GM12801 (cell line): ENCODE measurements around the gene CDH13.

Experiments
- TF ChIP-seq, protein P1 (sequence below): IDR thresholded peaks from one replicate; pipeline ENCODE4 v1.5.1; 2011; ENCODE audit warnings: control low read depth; ENCODE audit not compliant: insufficient read length; ENCODE audit errors: extremely low read depth

The CDH13 gene

DNA sequence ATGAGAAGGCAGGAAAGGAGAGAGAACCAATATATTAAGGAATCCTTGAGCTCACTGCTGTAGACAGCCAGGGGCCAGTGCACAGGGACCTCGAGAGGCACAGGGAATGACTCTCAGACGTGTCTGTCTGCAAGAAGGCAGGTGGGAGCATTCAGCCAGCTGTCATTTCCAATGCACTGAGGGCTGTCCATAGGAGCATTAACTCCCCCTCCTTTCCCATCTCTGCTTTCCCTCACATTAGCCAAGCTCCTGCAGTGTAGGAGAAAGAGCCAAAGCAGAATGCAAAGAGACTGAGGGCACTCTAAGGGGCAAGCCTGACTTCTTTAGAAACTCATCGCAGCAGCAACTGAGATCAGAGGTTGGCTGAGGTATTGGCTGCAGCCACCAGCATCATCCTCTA, 218.3 kb downstream of the CDH13 start:
- TF ChIP-seq, protein P1, sequence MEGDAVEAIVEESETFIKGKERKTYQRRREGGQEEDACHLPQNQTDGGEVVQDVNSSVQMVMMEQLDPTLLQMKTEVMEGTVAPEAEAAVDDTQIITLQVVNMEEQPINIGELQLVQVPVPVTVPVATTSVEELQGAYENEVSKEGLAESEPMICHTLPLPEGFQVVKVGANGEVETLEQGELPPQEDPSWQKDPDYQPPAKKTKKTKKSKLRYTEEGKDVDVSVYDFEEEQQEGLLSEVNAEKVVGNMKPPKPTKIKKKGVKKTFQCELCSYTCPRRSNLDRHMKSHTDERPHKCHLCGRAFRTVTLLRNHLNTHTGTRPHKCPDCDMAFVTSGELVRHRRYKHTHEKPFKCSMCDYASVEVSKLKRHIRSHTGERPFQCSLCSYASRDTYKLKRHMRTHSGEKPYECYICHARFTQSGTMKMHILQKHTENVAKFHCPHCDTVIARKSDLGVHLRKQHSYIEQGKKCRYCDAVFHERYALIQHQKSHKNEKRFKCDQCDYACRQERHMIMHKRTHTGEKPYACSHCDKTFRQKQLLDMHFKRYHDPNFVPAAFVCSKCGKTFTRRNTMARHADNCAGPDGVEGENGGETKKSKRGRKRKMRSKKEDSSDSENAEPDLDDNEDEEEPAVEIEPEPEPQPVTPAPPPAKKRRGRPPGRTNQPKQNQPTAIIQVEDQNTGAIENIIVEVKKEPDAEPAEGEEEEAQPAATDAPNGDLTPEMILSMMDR: no peak

DNA sequence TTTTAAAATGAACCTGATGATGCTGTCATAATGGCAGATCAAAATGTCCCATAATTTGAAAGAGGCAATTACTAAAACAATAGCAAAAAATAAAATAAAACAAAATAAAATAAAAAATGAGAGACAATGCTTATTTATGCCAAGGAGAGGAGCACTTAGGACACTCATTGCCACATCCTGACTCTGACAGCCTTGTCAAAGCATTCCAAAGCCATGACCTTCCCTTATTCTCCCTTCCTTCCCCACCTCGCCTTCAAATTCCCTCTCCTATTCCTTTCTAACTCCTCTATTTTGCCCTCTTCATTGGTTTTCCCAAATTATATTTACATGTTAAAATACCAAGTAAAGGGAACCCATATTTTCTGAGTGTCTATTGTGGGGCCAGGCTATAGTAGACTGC, 220.0 kb downstream of the CDH13 start:
- TF ChIP-seq, protein P1: no peak

DNA sequence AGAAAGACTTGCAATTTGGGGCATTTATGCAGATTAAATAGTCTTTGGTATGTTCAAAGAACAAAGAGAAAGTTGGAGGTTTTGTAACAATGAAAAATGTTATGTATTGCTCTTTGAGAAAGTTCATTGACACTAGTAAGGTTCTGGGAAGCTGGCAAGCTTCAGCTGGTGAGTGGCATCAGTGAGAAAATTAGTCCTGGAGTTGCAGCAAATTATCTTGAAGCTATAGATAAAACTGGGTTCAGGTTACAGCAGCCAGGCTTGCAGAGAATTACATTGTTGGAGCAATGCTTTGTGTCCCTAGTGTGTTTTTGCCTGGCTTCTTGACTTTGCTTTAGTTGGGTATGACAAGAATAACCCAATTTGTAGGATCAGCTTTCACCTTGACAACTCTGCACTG, 221.2 kb downstream of the CDH13 start:
- TF ChIP-seq, protein P1: no peak

DNA sequence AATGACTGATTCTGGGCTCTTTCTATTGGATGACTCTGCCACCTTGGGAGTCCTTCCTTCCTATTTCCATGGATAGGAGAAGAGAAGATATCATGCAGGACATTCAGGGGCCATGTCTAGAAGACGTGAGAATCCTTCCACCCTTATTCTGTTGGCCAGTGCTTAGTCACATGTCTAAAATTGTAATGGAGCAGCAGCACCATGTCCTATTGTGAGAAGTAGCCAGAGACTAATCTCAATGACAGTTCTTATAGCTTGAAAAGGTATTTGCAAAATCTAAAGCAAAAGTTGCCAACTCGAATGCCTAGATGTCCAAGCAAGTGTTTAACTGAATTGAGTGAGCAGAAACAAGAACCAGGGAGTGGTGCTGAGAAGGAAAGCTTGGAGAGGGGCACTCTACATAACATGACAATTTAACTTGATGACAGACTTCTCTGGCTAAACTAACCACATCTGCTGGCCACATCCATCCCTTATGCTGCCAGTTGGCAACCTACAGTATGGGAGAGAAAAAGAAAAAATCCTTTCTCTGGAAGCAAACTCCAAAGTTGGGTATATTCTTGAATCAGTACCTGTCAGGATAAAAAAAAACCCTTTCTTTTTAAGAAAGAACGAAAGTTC, 225.7 kb downstream of the CDH13 start:
- TF ChIP-seq, protein P1: no peak

DNA sequence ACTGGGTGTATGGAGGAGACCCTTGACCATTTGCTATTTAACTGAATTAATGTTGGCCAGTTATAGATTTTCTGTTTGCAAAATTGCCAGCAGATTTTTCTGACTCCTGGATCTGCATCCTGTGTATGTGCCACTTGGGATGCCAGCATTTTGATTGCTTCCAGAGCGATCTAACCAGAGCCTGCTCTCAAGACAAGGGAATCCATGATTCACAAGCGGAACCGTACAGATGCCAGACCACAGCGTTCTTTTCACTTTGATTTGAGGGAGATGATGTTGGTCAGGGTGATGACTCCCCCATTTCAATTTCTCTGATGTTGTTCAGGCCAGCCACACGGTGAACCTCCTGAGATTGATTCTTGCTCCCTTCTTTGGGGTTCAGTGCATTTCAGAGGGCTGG, 228.7 kb downstream of the CDH13 start:
- TF ChIP-seq, protein P1: no peak

DNA sequence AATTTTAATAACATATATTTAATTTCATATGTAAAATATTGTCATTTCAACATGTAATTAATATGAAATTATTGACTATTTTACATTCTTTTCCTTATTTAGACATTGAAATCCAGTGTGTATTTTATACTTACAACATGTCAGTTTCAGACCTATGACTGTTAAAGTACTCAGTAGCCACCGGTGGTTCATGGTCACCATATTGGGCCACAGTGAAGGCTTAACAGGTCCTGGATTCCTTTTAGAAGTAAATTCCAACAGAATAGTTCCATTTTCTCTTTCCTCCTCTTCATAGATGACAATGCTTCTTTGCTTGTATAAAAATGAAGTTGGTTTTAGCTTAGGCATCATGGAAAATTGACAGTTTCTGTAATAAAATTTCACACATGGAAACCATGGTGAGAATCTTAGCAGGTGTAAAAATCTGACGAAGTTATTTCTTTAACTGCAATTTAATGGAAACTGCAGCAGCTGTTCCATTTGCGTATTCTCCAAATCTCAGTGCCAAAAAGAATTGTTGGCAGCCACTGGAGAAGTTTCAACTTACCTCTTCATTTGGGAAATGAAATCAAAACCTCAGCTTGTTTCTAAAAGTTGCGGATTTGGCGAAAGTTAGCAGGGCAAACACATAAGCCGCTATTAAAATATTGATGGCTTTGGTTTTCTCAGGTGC, 231.1 kb downstream of the CDH13 start:
- TF ChIP-seq, protein P1: no peak

DNA sequence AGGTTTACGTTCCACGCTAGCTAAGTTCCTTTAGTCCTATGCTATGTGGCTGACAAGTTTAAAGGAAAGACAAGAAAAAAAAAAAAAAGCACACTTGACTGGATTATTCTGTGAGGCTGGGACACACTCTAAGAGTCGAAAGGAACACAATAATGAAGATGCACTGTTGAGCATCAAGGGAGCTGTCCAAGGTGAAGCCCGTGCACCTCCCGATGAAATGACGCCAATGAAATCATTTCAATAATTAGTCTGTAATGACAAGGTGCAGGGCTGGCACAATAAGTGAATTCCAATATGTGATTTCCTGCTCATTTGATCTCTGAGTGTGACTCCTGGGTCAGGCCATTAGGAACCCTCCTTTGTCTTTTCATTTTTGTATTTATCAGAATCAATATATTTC, 232.9 kb downstream of the CDH13 start:
- TF ChIP-seq, protein P1: no peak
